IPS-20b (cell line): ENCODE results near the gene TTLL5.

Source experiments
- H3K27ac ChIP-seq: one replicate; pipeline ENCODE4 v1.5.1; 2013; ENCODE audit warnings: low read length
- H3K27me3 ChIP-seq: 2 replicates; pipeline ENCODE4 v1.6.1; 2013; ENCODE audit warnings: mild to moderate bottlenecking, low read length, inconsistent platforms; ENCODE audit not compliant: insufficient read depth
- H3K36me3 ChIP-seq: 2 replicates; pipeline ENCODE4 v1.6.1; 2013; ENCODE audit warnings: low read depth, mild to moderate bottlenecking, inconsistent platforms, low read length, moderate library complexity; ENCODE audit not compliant: insufficient read depth
- H3K4me1 ChIP-seq: 2 replicates; pipeline ENCODE4 v1.6.1; 2013; ENCODE audit warnings: mild to moderate bottlenecking, control low read depth, inconsistent platforms, low read length, moderate library complexity; ENCODE audit not compliant: insufficient read depth
- H3K4me3 ChIP-seq: 2 replicates; pipeline ENCODE4 v1.5.1; 2013; ENCODE audit warnings: mild to moderate bottlenecking, low read length, inconsistent platforms
- H3K9ac ChIP-seq: 2 replicates; pipeline ENCODE4 v1.6.1; 2013; ENCODE audit warnings: low read depth, mild to moderate bottlenecking, inconsistent platforms, low read length, moderate library complexity
- H3K9me3 ChIP-seq: 2 replicates; pipeline ENCODE4 v1.6.1; 2013; ENCODE audit warnings: mild to moderate bottlenecking, low read depth, low read length, inconsistent platforms; ENCODE audit not compliant: insufficient read depth

Gene TTLL5

DNA sequence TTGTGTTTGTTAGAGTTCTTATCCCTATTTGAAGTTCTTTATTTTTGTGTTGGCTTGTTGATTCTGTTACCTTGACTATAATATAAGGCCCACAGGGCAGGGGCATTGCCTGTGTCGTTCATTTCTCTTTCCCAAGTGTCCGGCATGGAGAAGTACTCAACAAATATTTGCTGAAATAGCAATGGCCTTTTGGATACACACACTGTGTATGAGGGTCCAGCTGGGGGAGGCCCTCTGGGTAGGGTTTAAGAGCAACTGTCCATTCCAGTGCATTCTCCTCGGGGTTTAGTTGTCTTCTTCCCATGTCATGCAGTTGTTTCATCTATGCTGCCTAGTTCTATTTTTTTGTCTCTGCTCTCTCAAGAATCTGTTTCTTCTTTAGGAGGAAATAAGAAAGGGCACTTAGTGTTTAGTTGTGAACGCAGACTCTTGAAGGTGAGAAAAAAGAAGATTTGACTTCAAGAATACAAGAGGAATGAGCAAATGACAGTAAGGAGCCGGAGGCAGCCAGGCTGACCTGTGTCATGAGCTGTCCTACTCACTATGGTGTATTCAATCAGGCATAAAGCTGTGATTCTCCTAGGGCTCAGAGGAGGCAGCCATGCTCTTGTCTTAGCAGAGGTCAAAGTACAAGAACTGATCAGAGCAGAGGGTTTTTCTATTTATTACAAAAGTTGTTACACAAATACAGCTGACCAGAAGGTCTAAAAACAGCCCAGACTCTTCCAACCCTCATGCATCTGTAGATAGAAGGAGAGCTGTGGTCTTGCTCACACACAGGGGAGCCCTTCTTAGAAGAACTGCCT lies 10.6 kb upstream of the TTLL5 start:
- Histone ChIP-seq H3K9me3 (no peaks in the 10 kb centered on the region), H3K27ac (no peak overlapping the region), H3K4me1 (0 out of 2 replicates have a peak, but pooled peaks cover 2% of the 10 kb centered on the region), H3K27me3 (no peaks in the 10 kb centered on the region), H3K36me3 (peaks cover 79% of the 10 kb centered on the region), H3K9ac (no peak overlapping the region), H3K4me3 (no peak overlapping the region)

- H3K27me3 ChIP-seq, result no peaks in the 10 kb centered on the region
- H3K9ac ChIP-seq, result no peak overlapping the region
- peaks cover 97% of the 10 kb centered on the region for H3K36me3 ChIP-seq
- no peak overlapping the region for H3K27ac ChIP-seq
- 0 out of 2 replicates have a peak, but pooled peaks cover 2% of the 10 kb centered on the region for H3K4me1 ChIP-seq
- H3K9me3 ChIP-seq, result no peaks in the 10 kb centered on the region
- no peak overlapping the region for H3K4me3 ChIP-seq
Measured at GRCh38 chr14:75653563-75653962, 7.5 kb upstream of the TTLL5 start.

GRCh38 chr14:75654127-75654732 lies 6.8 kb upstream of the TTLL5 start:
- Histone ChIP-seq H3K36me3 (peaks cover 95% of the 10 kb centered on the region), H3K27ac (no peak overlapping the region), H3K9me3 (no peaks in the 10 kb centered on the region), H3K4me1 (0 out of 2 replicates have a peak, but pooled peaks cover 2% of the 10 kb centered on the region), H3K9ac (no peak overlapping the region), H3K4me3 (no peak overlapping the region), H3K27me3 (no peaks in the 10 kb centered on the region)

- no peaks in the 10 kb centered on the region for H3K27me3 ChIP-seq
- H3K36me3 ChIP-seq, result peaks cover 85% of the 10 kb centered on the region
- H3K27ac ChIP-seq, result no peak overlapping the region
- H3K9ac ChIP-seq, result no peak overlapping the region
- H3K9me3 ChIP-seq, result no peaks in the 10 kb centered on the region
- peaks cover 7% of the 10 kb centered on the region; the same call in 1 of the 2 replicates for H3K4me1 ChIP-seq
- H3K4me3 ChIP-seq, result no peak overlapping the region
Measured at GRCh38 chr14:75655235-75655634, 5.8 kb upstream of the TTLL5 start.

DNA sequence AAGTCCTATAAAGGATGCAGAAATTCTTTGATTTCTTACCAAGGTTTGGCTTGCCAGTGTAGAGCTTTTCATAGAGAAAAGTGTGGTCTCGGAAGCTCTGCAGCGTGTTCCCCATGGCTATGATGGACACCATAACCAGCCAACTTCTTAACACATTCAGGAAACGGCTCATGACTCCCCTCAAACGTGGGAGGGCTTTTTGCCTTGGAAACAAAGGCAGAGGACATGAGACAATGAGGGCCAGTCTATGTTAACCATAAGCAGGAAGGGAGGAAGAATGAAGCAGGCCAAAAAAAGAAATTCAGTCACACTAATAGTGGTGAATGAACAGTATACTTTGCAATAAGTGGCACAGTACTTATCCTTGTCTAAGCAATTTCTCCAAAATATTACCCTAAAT lies 3.7 kb upstream of the TTLL5 start:
- no peaks in the 10 kb centered on the region for H3K9me3 ChIP-seq
- H3K36me3 ChIP-seq, result peaks cover 64% of the 10 kb centered on the region
- H3K27me3 ChIP-seq, result no peaks in the 10 kb centered on the region
- H3K27ac ChIP-seq, result no peak overlapping the region
- peaks cover 8% of the 10 kb centered on the region; the same call in 1 of the 2 replicates for H3K4me1 ChIP-seq
- H3K4me3 ChIP-seq, result no peak overlapping the region
- no peak overlapping the region for H3K9ac ChIP-seq

DNA sequence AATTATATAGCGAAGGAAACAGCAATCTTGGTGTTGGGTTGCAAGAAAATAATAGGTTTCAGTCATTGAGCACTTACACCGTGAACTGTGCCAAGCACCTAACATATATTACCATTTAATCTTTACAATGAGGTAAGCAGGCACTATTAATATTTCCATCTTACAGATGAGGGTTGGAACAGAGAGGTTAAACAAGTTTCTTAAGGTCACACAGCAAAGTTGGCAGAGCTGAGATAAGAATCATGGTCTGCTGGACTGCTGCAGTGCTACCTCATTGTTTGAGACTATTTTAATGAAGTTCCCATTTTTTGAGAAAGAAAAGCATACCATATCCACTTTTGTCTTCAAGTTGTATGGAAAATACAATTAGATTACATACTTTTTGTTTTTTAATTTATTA lies 2.1 kb upstream of the TTLL5 start:
- no peaks in the 10 kb centered on the region for H3K9me3 ChIP-seq
- H3K36me3 ChIP-seq, result peaks cover 59% of the 10 kb centered on the region
- H3K27ac ChIP-seq, result no peak overlapping the region
- H3K27me3 ChIP-seq, result no peaks in the 10 kb centered on the region
- no peak overlapping the region for H3K9ac ChIP-seq
- H3K4me1 ChIP-seq, result peaks cover 7% of the 10 kb centered on the region; the same call in 1 of the 2 replicates
- no peak overlapping the region for H3K4me3 ChIP-seq

- H3K9me3 ChIP-seq, result no peaks in the 10 kb centered on the region
- H3K9ac ChIP-seq, result peak overlapping the region; percentile 86
- H3K36me3 ChIP-seq, result peaks cover 56% of the 10 kb centered on the region
- H3K4me1 ChIP-seq, result peaks cover 6% of the 10 kb centered on the region; the same call in 1 of the 2 replicates
- peak overlapping the region; percentile 97 for H3K4me3 ChIP-seq
- H3K27ac ChIP-seq, result no peak overlapping the region
- H3K27me3 ChIP-seq, result no peaks in the 10 kb centered on the region
Measured at GRCh38 chr14:75660238-75660629, 812 bp upstream of the TTLL5 start.

- peaks cover 51% of the 10 kb centered on the region for H3K36me3 ChIP-seq
- no peaks in the 10 kb centered on the region for H3K27me3 ChIP-seq
Measured at GRCh38 chr14:75661499-75661814, 411 bp downstream of the TTLL5 start.

DNA sequence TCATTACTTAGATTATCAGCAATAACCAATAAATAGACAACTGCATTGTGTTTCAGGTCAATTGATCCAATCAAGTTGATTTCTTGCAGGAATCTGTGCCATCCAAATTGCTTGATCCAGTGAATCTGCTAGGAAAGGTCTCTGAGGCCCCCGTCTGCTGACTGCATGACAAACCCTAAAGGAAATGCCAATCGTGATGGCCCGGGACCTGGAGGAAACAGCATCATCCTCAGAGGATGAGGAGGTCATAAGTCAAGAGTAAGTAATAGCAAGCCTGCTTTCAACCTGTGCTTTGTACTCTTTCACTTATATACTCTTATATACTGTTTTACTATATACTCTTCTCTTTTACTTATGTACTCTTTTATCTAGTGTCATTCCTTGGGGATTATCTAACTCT lies 1.9 kb downstream of the TTLL5 start:
- Histone ChIP-seq H3K36me3 (peaks cover 41% of the 10 kb centered on the region), H3K9me3 (no peaks in the 10 kb centered on the region), H3K9ac (no peak overlapping the region), H3K4me1 (peaks cover 6% of the 10 kb centered on the region; the same call in 1 of the 2 replicates), H3K4me3 (no peak overlapping the region), H3K27ac (no peak overlapping the region), H3K27me3 (no peaks in the 10 kb centered on the region)

More at GRCh38 chr14:75661499-75661814, 411 bp downstream of the TTLL5 start:
- Histone ChIP-seq H3K4me3 (peak overlapping the region; percentile 97), H3K9ac (peak overlapping the region; percentile 86; the same call in 1 of the 2 replicates), H3K9me3 (no peaks in the 10 kb centered on the region), H3K4me1 (peaks cover 6% of the 10 kb centered on the region; the same call in 1 of the 2 replicates), H3K27ac (no peak overlapping the region)

- Histone ChIP-seq H3K27ac (no peak overlapping the region), H3K9me3 (no peaks in the 10 kb centered on the region), H3K27me3 (no peaks in the 10 kb centered on the region), H3K36me3 (peaks cover 60% of the 10 kb centered on the region), H3K4me1 (no peaks in the 10 kb centered on the region), H3K4me3 (no peak overlapping the region), H3K9ac (no peak overlapping the region)
Measured at GRCh38 chr14:75667099-75667765, 6.2 kb downstream of the TTLL5 start.

GRCh38 chr14:75672605-75673192 lies 11.7 kb downstream of the TTLL5 start:
- Histone ChIP-seq H3K36me3 (peaks cover 31% of the 10 kb centered on the region), H3K9me3 (no peaks in the 10 kb centered on the region), H3K27me3 (no peaks in the 10 kb centered on the region), H3K27ac (no peak overlapping the region), H3K4me3 (no peak overlapping the region), H3K4me1 (no peaks in the 10 kb centered on the region), H3K9ac (no peak overlapping the region)
